ENCODE results near the gene CNR2.
"Not testable (repeated sequence)": the region's sequence is repeated elsewhere in the genome, so short reads cannot be mapped to it uniquely, and the experiment has no call there.

CNR2 gene

GRCh38 chr1:23916209-23917131 lies 3.3 kb upstream of the CNR2 start:
- peak; percentile 28 for DNase-seq

DNA sequence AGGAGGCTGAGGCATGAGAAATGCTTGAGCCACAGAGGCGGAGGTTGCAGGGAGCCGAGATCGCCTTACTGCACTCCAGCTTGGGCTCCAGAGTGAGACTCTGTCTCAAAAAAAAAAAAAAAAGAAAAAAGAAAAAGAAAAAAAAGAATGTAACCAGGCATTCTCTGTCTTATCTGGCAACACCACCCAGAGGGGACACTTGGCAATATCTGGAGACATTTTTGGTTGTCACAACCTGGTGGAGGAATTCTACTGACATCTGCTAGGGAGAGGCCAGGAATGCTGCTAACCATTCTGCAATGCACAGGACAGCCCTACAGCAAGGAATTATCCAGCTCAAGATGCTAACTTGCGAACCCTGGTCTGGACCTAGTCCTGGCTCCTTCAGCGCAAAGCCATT lies 2.3 kb upstream of the CNR2 start:
- no peak for DNase-seq

- DNase-seq = no peak
These were observed 1.8 kb upstream of the CNR2 start for GRCh38 chr1:23914921-23915320.

DNA sequence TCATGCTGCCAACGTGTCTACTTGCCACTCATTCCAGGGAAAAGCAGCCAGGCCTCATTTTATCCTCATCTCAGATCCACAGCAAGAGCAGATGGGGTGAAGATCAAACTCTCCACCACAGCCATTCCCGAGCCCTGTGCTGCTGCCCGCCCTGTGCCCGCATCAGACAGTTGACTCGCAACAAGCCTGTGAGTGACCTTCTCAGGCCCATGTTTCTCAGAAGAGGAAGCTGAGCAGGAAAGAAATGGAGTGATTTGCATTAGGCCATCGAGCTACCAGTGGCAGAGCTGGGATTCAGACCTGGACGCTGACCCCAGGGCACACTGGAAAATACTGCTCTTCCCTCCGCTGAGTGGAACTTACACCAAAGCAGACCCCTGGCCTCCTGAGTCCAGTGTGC lies 1.2 kb downstream of the CNR2 start:
- DNase-seq = no peak

- no peak for DNase-seq
These were observed 2.5 kb downstream of the CNR2 start for GRCh38 chr1:23910553-23911246.

DNA sequence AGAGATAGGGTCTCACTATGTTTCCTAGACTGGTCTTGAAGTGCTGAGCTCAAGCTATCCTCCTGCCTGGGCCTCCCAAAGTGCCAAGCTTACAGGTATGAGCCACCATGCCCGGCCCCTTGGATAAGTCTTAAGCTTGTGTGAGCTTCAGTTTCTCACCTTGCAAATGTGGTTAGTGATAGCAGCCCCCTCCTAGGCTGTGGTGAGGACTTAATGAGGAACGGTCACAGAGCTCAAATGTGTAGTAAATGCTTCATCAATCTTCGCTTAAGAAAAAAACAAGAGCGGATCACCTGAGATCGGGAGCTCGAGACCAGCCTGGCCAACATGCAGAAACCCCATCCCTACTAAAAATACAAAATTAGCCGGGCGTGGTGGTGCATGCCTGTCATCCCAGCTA lies 3.0 kb downstream of the CNR2 start:
- DNase-seq = no peak

- no peak for DNase-seq
These were observed 3.8 kb downstream of the CNR2 start for GRCh38 chr1:23909412-23909811.

GRCh38 chr1:23908453-23909341 lies 4.5 kb downstream of the CNR2 start:
- DNase-seq = no peak

- no peak for DNase-seq
These were observed 6.4 kb downstream of the CNR2 start for GRCh38 chr1:23906731-23907130.

DNA sequence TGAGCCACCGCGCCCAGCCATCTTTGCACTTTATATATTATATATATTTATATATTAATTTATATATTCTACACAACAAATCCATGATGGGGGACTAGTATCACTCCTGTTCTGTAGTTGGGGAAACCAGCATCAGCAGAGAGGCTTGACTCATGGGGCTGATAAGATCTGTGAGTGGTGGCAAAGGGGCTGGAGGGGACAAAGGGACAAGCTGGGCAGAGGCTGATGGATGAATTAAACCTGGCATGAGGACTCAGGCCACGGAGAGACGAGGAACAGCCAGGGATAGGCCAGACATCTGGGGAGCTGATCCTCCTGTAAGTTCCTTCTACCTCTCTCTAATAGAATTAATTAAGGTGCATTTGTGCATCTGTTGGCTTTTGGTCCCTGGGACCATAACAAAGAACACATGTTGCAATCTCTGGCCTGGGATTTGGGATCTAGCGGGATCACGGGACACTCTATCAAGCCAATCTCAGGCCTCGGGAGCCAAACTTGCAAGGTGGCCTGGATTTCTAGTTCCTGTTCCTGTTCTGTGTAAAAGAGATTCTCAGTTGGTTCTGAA lies 7.6 kb downstream of the CNR2 start:
- no peak for DNase-seq

DNA sequence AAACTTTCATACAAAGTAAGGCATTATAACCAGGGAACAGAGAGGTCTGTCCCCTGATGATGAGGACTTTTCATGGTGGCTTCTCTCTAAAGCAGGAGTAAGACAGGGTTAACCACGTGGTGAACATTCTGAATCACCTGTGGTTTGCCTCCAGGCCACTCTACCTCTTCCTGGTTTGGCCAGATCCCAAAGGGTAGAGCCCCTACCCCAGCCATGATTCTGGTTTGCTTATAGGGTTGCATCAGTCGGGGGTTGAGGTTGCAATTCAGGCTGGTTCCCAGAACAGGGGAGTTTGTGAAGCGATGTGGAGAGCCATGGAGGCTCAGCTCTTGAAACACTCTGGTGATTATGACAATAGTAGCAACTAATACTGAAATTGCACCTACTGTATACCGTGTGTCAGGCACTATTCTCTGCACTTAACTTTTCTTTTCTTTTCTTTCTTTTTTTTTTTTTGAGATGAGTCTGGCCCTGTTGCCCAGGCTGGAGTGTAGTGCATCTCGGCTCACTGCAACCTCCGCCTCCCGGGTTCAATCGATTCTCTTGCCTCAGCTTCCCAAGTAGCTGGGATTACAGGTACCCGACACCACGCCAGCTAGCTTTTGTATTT lies 8.3 kb downstream of the CNR2 start:
- no peak for DNase-seq

DNA sequence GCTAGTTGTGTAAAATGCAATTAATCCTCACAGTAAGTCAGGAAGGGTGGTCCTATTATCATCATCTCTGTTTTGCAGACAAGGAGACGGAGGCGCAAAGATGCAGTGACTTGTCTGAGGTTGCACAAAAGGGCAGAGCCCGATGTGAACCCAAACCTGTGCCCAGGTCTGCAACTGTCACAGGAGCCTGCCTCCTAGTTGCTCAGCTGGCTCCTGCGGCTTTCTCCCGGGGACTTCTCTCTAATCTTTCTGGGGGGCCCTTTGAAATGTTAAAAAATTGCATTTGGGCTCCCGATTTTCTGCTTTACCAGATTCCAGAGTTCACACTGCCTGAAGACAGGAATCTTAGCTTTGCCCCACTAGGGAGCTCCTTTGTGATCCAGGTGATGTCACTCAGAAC lies 9.4 kb downstream of the CNR2 start:
- DNase-seq = no peak

GRCh38 chr1:23902321-23903278 lies 10.6 kb downstream of the CNR2 start:
- no peak for DNase-seq

DNA sequence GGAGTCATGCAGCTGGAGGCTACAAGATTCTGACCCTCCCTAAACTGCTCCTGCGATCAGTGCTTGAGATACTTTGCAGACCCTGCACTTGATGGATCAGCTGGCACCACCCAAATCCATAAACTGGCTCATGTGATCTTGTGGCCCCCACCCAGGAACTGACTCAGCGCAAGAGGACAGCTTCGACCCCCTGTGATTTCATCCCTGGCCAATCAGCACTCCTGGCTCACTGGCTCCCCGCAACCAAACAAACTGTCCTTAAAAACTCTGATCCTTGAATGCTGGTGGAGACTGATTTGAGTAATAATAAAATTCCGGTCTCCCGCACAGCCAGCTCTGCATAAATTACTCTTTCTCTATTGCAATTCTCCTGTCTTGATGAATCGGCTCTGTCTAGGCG lies 13.1 kb downstream of the CNR2 start:
- not testable (repeated sequence) for DNase-seq

GRCh38 chr1:23899070-23899469 lies 14.1 kb downstream of the CNR2 start:
- no peak for DNase-seq

GRCh38 chr1:23897083-23897482 lies 16.1 kb downstream of the CNR2 start:
- no peak for DNase-seq

DNA sequence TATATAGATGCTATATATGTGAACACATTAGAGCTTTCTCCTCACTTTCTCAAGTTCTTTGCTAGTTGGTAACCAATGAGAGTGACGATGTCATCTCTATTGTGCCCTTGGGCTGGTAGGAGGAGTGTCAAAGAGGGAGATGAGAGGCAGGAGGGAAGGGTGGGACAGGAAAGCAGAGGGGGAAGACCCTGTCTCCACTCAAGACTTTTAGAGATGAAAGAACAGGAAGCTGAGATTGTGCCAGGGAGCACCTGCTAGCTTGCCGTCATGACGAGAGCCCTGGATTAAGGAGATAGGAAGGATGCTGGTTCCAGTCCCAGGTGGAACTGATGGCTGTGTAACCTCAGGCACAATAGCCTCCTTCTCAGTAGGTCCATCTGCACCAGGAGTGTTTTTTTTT lies 16.7 kb downstream of the CNR2 start:
- DNase-seq = no peak

DNA sequence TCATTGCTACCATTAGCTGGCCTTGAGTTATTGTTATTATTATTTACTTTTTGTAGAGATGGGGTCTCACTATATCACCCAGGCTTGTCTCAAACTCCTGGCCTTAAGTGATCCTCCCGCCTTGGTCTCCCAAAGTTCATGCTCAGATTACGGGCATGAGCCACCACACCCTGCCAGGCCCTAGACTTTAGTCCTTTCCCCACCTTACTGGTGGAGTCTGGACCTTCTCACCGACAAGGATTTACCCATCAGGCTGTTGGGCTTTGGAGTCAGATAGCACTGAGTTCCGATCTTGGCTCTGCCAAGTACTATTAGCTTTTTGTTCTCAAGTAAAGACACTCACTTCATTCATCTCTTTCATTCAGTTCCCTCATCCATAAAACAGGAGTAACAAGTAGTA lies 17.2 kb downstream of the CNR2 start:
- no peak for DNase-seq

DNA sequence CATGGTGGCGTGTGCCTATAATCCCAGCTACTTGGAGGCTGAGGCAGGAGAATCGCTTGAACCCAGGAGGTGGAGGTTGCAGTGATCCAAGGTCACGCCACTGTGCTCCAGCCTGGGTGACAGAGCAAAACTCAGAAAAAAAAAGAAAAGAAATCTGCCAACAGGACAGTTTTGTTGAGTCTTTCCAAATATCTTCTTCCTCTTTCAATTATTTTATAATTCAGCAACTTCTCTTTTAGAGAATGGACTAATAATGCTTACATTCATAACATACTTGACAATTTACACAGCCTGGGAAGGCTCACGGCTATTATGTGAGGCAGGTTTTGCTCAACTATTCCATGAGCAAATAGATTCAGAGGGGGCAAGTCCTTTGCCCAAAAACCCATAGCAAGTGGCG lies 18.1 kb downstream of the CNR2 start:
- no peak for DNase-seq

- no peak for DNase-seq
These were observed 24.1 kb downstream of the CNR2 start for GRCh38 chr1:23889074-23889473.

GRCh38 chr1:23885222-23885621 lies 27.9 kb downstream of the CNR2 start:
- no peak for DNase-seq

Measured in COR-L47 (cell line).